Fibroblast of lung (primary cell): ENCODE data around the gene RGS17.
"Not testable (repeated sequence)": the region's sequence is repeated elsewhere in the genome, so short reads cannot be mapped to it uniquely, and the experiment has no call there.

Source experiments
- EZH2 ChIP-seq: IDR thresholded peaks from 2 replicates; pipeline ENCODE4 v1.5.1; 2012; ENCODE audit warnings: low read length, control low read depth, mild to moderate bottlenecking; ENCODE audit errors: missing control alignments
- TF ChIP-seq, protein P1 (sequence below), 2 donors: IDR thresholded peaks in 1 of 2; conservative IDR thresholded peaks in 1 of 2; 1 replicate in 1 of 2; 2 replicates in 1 of 2; pipeline ENCODE4 v1.5.1; 2011 to 2012; ENCODE audit warnings: low read length in 2 of 2, control low read depth in 1 of 2, inconsistent platforms in 1 of 2, low read depth in 1 of 2, mild to moderate bottlenecking in 1 of 2

DNA sequence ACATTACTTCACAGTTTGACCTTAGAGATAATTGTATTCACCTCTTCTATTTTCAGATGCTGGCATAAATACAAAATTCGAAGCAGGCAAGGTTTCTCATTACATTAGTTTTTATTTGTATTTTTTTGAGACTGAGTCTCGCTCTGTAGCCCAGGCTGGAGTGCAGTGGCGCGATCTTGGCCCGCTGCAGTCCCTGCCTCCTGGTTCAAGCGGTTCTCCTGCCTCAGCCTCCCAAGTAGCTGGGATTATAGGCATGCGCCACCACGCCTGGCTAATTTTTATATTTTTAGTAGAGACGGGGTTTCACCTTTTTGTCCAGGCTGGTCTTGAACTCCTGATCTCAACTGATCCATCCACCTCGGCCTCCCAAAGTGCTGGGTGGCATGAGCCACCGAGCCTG lies 145.8 kb downstream of the RGS17 start:
- TF ChIP-seq, protein P1, sequence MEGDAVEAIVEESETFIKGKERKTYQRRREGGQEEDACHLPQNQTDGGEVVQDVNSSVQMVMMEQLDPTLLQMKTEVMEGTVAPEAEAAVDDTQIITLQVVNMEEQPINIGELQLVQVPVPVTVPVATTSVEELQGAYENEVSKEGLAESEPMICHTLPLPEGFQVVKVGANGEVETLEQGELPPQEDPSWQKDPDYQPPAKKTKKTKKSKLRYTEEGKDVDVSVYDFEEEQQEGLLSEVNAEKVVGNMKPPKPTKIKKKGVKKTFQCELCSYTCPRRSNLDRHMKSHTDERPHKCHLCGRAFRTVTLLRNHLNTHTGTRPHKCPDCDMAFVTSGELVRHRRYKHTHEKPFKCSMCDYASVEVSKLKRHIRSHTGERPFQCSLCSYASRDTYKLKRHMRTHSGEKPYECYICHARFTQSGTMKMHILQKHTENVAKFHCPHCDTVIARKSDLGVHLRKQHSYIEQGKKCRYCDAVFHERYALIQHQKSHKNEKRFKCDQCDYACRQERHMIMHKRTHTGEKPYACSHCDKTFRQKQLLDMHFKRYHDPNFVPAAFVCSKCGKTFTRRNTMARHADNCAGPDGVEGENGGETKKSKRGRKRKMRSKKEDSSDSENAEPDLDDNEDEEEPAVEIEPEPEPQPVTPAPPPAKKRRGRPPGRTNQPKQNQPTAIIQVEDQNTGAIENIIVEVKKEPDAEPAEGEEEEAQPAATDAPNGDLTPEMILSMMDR (conservative IDR thresholded peaks at IDR 0.05 in 1 of 2, IDR thresholded peaks at IDR 0.05 in 1 of 2; ENCODE audit: low read depth in 1 of 2, low read length in 2 of 2), result not testable (repeated sequence)
- not testable (repeated sequence) for TF ChIP-seq EZH2
